HCT116 (cell line): ENCODE measurements around the gene ADAM15. TPM values are rescaled to one million over a fixed set of nuclear protein-coding genes. Genes with fewer than 3 reads are reported as not detected.

Experiments
- ATAC-seq: fragments of 200-7000 bp; cut with Tn5 transposase; 2 replicates; pipeline ENCODE4 v1.9.1; 2020; ENCODE audit warnings: mild to moderate bottlenecking, moderate library complexity
- BruUV-seq: library from RNA; stranded (reverse); fragments of 400-500 nt; replicated peaks from 2 replicates; lab custom pipeline; 2021; lab: Mats Ljungman, UMichigan
- CTCF ChIA-PET: fragments of 300-600 bp; sonication (Branson Sonifier 250); formaldehyde crosslinking; loops from one replicate; lab custom pipeline; 2021; ENCODE audit warnings: antibody characterized with exemption; lab: Charles Lee
- POLR2A ChIA-PET: fragments of 300-600, 350-600 bp; sonication (Branson Sonifier 250); formaldehyde crosslinking; loops from one replicate; lab custom pipeline; 2021; ENCODE audit warnings: antibody characterized with exemption; lab: Charles Lee
- RAD21 ChIA-PET, 2 experiments: fragments of 300-600 bp; sonication (Branson Sonifier 250); formaldehyde crosslinking; loops; one replicate each; lab custom pipeline; 2023; ENCODE audit warnings: low total read pairs in 2 of 2; ENCODE audit not compliant: uncharacterized antibody in 2 of 2, unreplicated experiment in 2 of 2, low non-redundant PET in 1 of 2; lab: Charles Lee
- DNase-seq: peaks from one replicate; pipeline ENCODE4 v3.0.0-alpha.2; 2010; ENCODE audit warnings: low read depth, low spot score
- H2AFZ ChIP-seq: fragments of 200-600 bp; shearing (Covaris generic), sonication (generic); 2 replicates; pipeline ENCODE4 v1.6.1; 2017; ENCODE audit warnings: low read depth, mixed run types, mixed read lengths, antibody characterized with exemption, low read length; ENCODE audit not compliant: poor library complexity, severe bottlenecking
- H3K27ac ChIP-seq: 2 replicates; pipeline ENCODE4 v1.5.1; 2012; ENCODE audit warnings: low read depth, low read length
- H3K27me3 ChIP-seq: fragments of 200-600 bp; sonication (generic); 2 replicates; pipeline ENCODE4 v1.6.1; 2016; ENCODE audit warnings: mixed run types, low read length, mixed read lengths; ENCODE audit not compliant: insufficient read depth
- H3K36me3 ChIP-seq, 2 experiments: fragments of 200-500 bp in 1 of 2; fragments of 200-600 bp in 1 of 2; sonication (Bioruptor generic) in 1 of 2; sonication (generic) in 1 of 2; 2 replicates each; pipeline versions ENCODE4 v1.5.1 to v1.6.1; 2014 to 2016; ENCODE audit warnings: low read length in 2 of 2, inconsistent platforms in 1 of 2, mixed read lengths in 1 of 2, mixed run types in 1 of 2; ENCODE audit not compliant: insufficient read depth in 2 of 2, control insufficient read depth in 1 of 2
- H3K4me1 ChIP-seq, 2 experiments: fragments of 200-600 bp in 1 of 2; sonication (generic) in 1 of 2; 2 replicates each; pipeline versions ENCODE4 v1.5.1 to v1.6.1; 2012 to 2017; ENCODE audit warnings: low read length in 2 of 2, inconsistent platforms in 1 of 2, mild to moderate bottlenecking in 1 of 2, mixed read lengths in 1 of 2, mixed run types in 1 of 2, moderate library complexity in 1 of 2; ENCODE audit not compliant: insufficient read depth in 2 of 2, control insufficient read depth in 1 of 2
- H3K4me2 ChIP-seq: fragments of 200-600 bp; sonication (generic); 2 replicates; pipeline ENCODE4 v1.6.1; 2017; ENCODE audit warnings: mixed run types, low read length, mixed read lengths
- H3K4me3 ChIP-seq, 2 experiments: fragments of 200-600 bp in 1 of 2; sonication (generic) in 1 of 2; replicated peaks in 1 of 2; 2 replicates each; pipeline ENCODE4 v1.5.1; 2011 to 2016; ENCODE audit warnings: low read length in 2 of 2, control low read depth in 1 of 2, low read depth in 1 of 2, mild to moderate bottlenecking in 1 of 2, mixed read lengths in 1 of 2, mixed run types in 1 of 2
- H3K79me2 ChIP-seq: fragments of 200-600 bp; sonication (generic); 2 replicates; pipeline ENCODE4 v1.6.1; 2017; ENCODE audit warnings: mild to moderate bottlenecking, mixed run types, low read length, moderate library complexity, mixed read lengths; ENCODE audit not compliant: insufficient read depth
- H3K9ac ChIP-seq: fragments of 200-600 bp; sonication (generic); 2 replicates; pipeline ENCODE4 v1.6.1; 2016; ENCODE audit warnings: low read length, mixed read lengths
- H3K9me2 ChIP-seq: fragments of 200-600 bp; sonication (generic), shearing (Covaris generic); 2 replicates; pipeline ENCODE4 v1.6.1; 2017; ENCODE audit warnings: mixed run types, mild to moderate bottlenecking, moderate library complexity; ENCODE audit not compliant: insufficient read depth
- H3K9me3 ChIP-seq, 2 experiments: fragments of 200-500 bp in 1 of 2; fragments of 200-600 bp in 1 of 2; sonication (Bioruptor generic) in 1 of 2; sonication (generic) in 1 of 2; 2 replicates each; pipeline ENCODE4 v1.6.1; 2014 to 2017; ENCODE audit warnings: low read length in 2 of 2, mixed read lengths in 2 of 2, inconsistent platforms in 1 of 2, low read depth in 1 of 2, mild to moderate bottlenecking in 1 of 2, mixed run types in 1 of 2, moderate library complexity in 1 of 2; ENCODE audit not compliant: control insufficient read depth in 1 of 2, insufficient read depth in 1 of 2
- H4K20me1 ChIP-seq: fragments of 200-600 bp; sonication (generic), shearing (Covaris generic); 2 replicates; pipeline ENCODE4 v1.6.1; 2017; ENCODE audit warnings: mixed run types, mild to moderate bottlenecking, moderate library complexity; ENCODE audit not compliant: insufficient read depth
- POLR2AphosphoS5 ChIP-seq: IDR thresholded peaks from 2 replicates; pipeline ENCODE4 v1.6.1; 2011; ENCODE audit warnings: mild to moderate bottlenecking, low read depth, low read length, moderate library complexity
- SIN3A ChIP-seq: IDR thresholded peaks from 2 replicates; pipeline ENCODE4 v1.6.1; 2012; ENCODE audit warnings: low read depth
- intact Hi-C: fragments of 100-400 bp; cut with micrococcal nuclease; formaldehyde crosslinking; loops from 2 replicates; pipeline ENCODE4 v1.10.0; 2022
- total RNA-seq: library from RNA; stranded (reverse); gene quantifications from one replicate; pipeline ENCODE4 v1.2.1, GENCODE V29; 2021; ENCODE audit not compliant: unreplicated experiment
- TF ChIP-seq, protein P1 (sequence below): IDR thresholded peaks from 2 replicates; pipeline ENCODE4 v1.6.1; 2011; ENCODE audit warnings: mild to moderate bottlenecking, low read length, moderate library complexity; ENCODE audit not compliant: insufficient replicate concordance; ENCODE audit errors: extremely low read depth

ADAM15 gene
- total RNA-seq, 1 experiment from 2014 or later = 149 TPM

DNA sequence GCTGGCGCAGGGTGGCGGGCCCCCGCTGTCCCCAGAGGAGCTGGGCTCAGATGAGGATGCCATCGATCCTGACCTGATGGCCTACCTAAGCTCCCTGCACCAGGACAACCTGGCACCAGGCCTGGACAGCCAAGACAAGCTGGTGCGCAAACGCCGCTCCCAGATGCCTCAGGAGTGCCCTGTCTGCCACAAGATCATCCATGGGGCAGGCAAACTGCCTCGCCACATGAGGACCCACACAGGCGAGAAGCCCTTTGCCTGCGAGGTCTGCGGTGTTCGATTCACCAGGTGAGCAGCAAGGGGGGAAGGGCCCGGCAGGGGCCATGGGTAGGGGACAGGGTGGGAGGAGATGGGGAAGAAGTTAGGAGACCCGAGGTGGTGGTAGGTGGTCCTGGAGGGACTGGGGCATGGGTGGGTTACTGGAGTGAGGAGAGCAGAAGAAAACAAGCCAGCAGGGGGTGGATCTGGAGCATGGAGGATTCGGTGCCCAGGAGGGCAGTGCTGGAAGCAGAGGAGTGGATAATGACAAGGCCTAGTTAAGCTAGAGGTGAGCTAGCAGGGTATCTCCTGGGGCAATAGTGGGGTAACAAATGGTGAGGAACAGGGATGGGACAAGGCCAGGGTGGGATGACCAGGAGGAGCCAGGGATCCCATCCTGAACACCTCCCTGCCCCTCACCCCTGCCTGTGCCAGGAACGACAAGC lies 35.4 kb upstream of the ADAM15 start:
- intact Hi-C loops = loop anchor here (2.0 kb wide), 2 partner anchors 13 to 69 kb away; partner anchors contain the start of gene ZBTB7B
- no peak for TF ChIP-seq SIN3A
- 0 out of 2 replicates have a peak, but pooled peaks have one; percentile 12 for TF ChIP-seq POLR2AphosphoS5
- H3K36me3 ChIP-seq = peaks cover 11 to 27% of the 10 kb centered on the region in 2 experiments; a peak in 3 of 4 replicates
- ATAC-seq (no peak), DNase-seq (no peak)
- no peaks in the 10 kb centered on the region for H3K9me3 ChIP-seq
- no peak overlapping the region for H3K9ac ChIP-seq
- BruUV-seq = no TSS peak
- H3K4me1 ChIP-seq = peaks cover 28 to 64% of the 10 kb centered on the region in 2 experiments
- no peaks in the 10 kb centered on the region for H3K27me3 ChIP-seq
- no peak overlapping the region for H3K4me2 ChIP-seq
- POLR2A ChIA-PET = interaction anchor here (1.1 to 1.6 kb wide), 3 partner anchors 13 to 15 kb away, joined by 3 to 7 read pairs (median 4); partner anchors contain the start of gene ZBTB7B
- no peaks in the 10 kb centered on the region for H4K20me1 ChIP-seq
- H2AFZ ChIP-seq = no peak overlapping the region
- CTCF ChIA-PET = interaction anchor here (1.0 to 3.0 kb wide), 5 partner anchors 11 to 76 kb away, joined by 3 to 10 read pairs (median 3); partner anchors contain the start of gene ADAM15
- peaks cover 25% of the 10 kb centered on the region; the same call in 1 of the 2 replicates for H3K79me2 ChIP-seq
- H3K4me3 ChIP-seq = no peak overlapping the region
- RAD21 ChIA-PET = no interaction called here
- peak overlapping the region; percentile 89; the same call in 1 of the 2 replicates for H3K27ac ChIP-seq
- H3K9me2 ChIP-seq = no peaks in the 10 kb centered on the region

DNA sequence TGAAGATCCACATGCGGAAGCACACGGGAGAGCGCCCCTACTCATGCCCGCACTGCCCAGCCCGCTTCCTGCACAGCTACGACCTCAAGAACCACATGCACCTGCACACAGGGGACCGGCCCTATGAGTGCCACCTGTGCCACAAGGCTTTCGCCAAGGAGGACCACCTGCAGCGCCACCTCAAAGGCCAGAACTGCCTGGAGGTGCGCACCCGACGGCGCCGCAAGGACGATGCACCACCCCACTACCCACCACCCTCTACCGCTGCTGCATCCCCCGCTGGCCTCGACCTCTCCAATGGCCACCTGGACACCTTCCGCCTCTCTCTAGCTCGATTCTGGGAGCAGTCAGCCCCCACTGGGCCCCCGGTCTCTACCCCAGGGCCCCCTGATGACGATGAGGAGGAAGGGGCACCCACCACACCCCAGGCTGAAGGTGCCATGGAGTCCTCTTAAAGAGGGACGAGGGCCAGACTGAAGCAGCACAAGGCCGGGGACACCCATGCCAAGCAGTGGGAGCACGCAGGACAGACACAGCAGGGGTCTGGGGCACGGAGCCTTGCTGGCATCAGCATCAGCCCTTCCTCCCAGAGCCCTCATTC lies 34.8 kb upstream of the ADAM15 start:
- no peak overlapping the region for H3K4me3 ChIP-seq
- H3K4me2 ChIP-seq = peak overlapping the region; percentile 82; the same call in 1 of the 2 replicates
- peaks cover 25 to 62% of the 10 kb centered on the region in 2 experiments for H3K4me1 ChIP-seq
- POLR2A ChIA-PET = interaction anchor here (1.0 to 1.6 kb wide), 8 partner anchors 9 to 69 kb away, joined by 3 to 8 read pairs (median 4); partner anchors contain the start of gene ZBTB7B
- no peaks in the 10 kb centered on the region for H3K9me2 ChIP-seq
- no peaks in the 10 kb centered on the region for H3K9me3 ChIP-seq
- DNase-seq (no peak), ATAC-seq (no peak)
- H3K27me3 ChIP-seq = no peaks in the 10 kb centered on the region
- intact Hi-C loops = loop anchor here (2.0 kb wide), 2 partner anchors 14 to 68 kb away; partner anchors contain the start of gene ZBTB7B
- CTCF ChIA-PET = interaction anchor here (1.0 to 3.0 kb wide), 9 partner anchors 12 to 110 kb away, joined by 3 to 10 read pairs (median 4); partner anchors contain the start of gene ADAM15
- peaks cover 19% of the 10 kb centered on the region; the same call in 1 of the 2 replicates for H3K79me2 ChIP-seq
- TF ChIP-seq POLR2AphosphoS5 = 0 out of 2 replicates have a peak, but pooled peaks have one; percentile 1
- TF ChIP-seq, protein P1, sequence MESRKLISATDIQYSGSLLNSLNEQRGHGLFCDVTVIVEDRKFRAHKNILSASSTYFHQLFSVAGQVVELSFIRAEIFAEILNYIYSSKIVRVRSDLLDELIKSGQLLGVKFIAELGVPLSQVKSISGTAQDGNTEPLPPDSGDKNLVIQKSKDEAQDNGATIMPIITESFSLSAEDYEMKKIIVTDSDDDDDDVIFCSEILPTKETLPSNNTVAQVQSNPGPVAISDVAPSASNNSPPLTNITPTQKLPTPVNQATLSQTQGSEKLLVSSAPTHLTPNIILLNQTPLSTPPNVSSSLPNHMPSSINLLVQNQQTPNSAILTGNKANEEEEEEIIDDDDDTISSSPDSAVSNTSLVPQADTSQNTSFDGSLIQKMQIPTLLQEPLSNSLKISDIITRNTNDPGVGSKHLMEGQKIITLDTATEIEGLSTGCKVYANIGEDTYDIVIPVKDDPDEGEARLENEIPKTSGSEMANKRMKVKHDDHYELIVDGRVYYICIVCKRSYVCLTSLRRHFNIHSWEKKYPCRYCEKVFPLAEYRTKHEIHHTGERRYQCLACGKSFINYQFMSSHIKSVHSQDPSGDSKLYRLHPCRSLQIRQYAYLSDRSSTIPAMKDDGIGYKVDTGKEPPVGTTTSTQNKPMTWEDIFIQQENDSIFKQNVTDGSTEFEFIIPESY = no peak
- RAD21 ChIA-PET = interaction anchor here in 1 of 2 experiments (0.6 kb wide), 1 partner anchor 113 kb away, joined by 3 read pairs; no protein-coding TSS in a partner anchor
- no peak overlapping the region for H2AFZ ChIP-seq
- peaks cover 8 to 27% of the 10 kb centered on the region in 2 experiments; a peak in 3 of 4 replicates for H3K36me3 ChIP-seq
- peak overlapping the region; percentile 60 for H3K9ac ChIP-seq
- BruUV-seq = no TSS peak
- peak overlapping the region; percentile 89 for H3K27ac ChIP-seq
- no peaks in the 10 kb centered on the region for H4K20me1 ChIP-seq
